GM10266 (cell line): ENCODE measurements around the gene PDLIM1.

Source experiments
- DNase-seq: peaks from one replicate; pipeline ENCODE4 v3.0.0; 2012; ENCODE audit errors: extremely low spot score
- CTCF ChIP-seq: IDR thresholded peaks from 2 replicates; pipeline ENCODE4 v1.5.1; 2012; ENCODE audit warnings: mild to moderate bottlenecking, low read depth; ENCODE audit not compliant: control insufficient read depth, insufficient read depth; ENCODE audit errors: missing control alignments

The PDLIM1 gene

GRCh38 chr10:95290461-95291364, at the start of gene PDLIM1:
Gene PDLIM1 (minus strand): TSS chr10:95291003. CDS start chr10:95290915, 88 bp downstream.
- DNase-seq: peak; percentile 92
- TF ChIP-seq CTCF: peak; percentile 29

- TF ChIP-seq CTCF: no peak
- no peak for DNase-seq
Observed at GRCh38 chr10:95339863-95340262, 49.1 kb upstream of the PDLIM1 start.

GRCh38 chr10:95337423-95338160, 46.8 kb upstream of the PDLIM1 start:
- TF ChIP-seq CTCF: no peak
- DNase-seq: no peak

- DNase-seq: no peak
- TF ChIP-seq CTCF: no peak
Observed at GRCh38 chr10:95336702-95337101, 45.9 kb upstream of the PDLIM1 start.

- no peak for TF ChIP-seq CTCF
Observed at GRCh38 chr10:95335933-95336699, 45.3 kb upstream of the PDLIM1 start.

GRCh38 chr10:95334805-95335144, 44.0 kb upstream of the PDLIM1 start:
- no peak for TF ChIP-seq CTCF
- no peak for DNase-seq

More at GRCh38 chr10:95335933-95336699, 45.3 kb upstream of the PDLIM1 start:
- DNase-seq: no peak
